H9 (cell line): ENCODE results near the gene ANO6. TPM values are rescaled to one million over a fixed set of nuclear protein-coding genes. Genes with fewer than 3 reads are reported as not detected.

Experiments used
- DNase-seq: peaks from one replicate; pipeline ENCODE4 v3.0.0-alpha.2; 2017
- H2AFZ ChIP-seq: one replicate; pipeline ENCODE4 v1.6.1; 2013; ENCODE audit warnings: mild to moderate bottlenecking, low read length, control low read depth, moderate library complexity
- H2AK5ac ChIP-seq: 2 replicates; pipeline ENCODE4 v1.6.1; 2013; ENCODE audit warnings: low read length, control low read depth, mixed read lengths; ENCODE audit not compliant: insufficient read length
- H2BK120ac ChIP-seq: one replicate; pipeline ENCODE4 v1.6.1; 2013; ENCODE audit warnings: low read depth, mild to moderate bottlenecking, low read length, control low read depth, inconsistent platforms; ENCODE audit not compliant: poor library complexity, severe bottlenecking
- H2BK12ac ChIP-seq: 2 replicates; pipeline ENCODE4 v1.6.1; 2013; ENCODE audit warnings: low read length, control low read depth, mixed read lengths, low read depth; ENCODE audit not compliant: insufficient read length
- H2BK15ac ChIP-seq: 2 replicates; pipeline ENCODE4 v1.6.1; 2013; ENCODE audit warnings: low read depth, low read length, control low read depth
- H2BK20ac ChIP-seq: one replicate; pipeline ENCODE4 v1.6.1; 2013; ENCODE audit warnings: low read depth, mild to moderate bottlenecking, low read length, control low read depth, inconsistent platforms; ENCODE audit not compliant: poor library complexity, severe bottlenecking
- H2BK5ac ChIP-seq: 2 replicates; pipeline ENCODE4 v1.6.1; 2013; ENCODE audit warnings: low read length, control low read depth, mixed read lengths; ENCODE audit not compliant: insufficient read length
- H3K14ac ChIP-seq: 2 replicates; pipeline ENCODE4 v1.6.1; 2013; ENCODE audit warnings: low read length, control low read depth; ENCODE audit not compliant: insufficient read depth
- H3K18ac ChIP-seq: 2 replicates; pipeline ENCODE4 v1.6.1; 2013; ENCODE audit warnings: low read depth, mild to moderate bottlenecking, mixed read lengths, low read length, control low read depth; ENCODE audit not compliant: insufficient read length
- H3K23ac ChIP-seq: 2 replicates; pipeline ENCODE4 v1.6.1; 2013; ENCODE audit warnings: low read length, control low read depth, mixed read lengths, low read depth; ENCODE audit not compliant: insufficient read length
- H3K23me2 ChIP-seq: 2 replicates; pipeline ENCODE4 v1.6.1; 2013; ENCODE audit warnings: low read depth, mild to moderate bottlenecking, mixed read lengths, low read length, control low read depth; ENCODE audit not compliant: insufficient read length, poor library complexity, severe bottlenecking
- H3K27ac ChIP-seq: 2 replicates; pipeline ENCODE4 v1.5.1; 2013; ENCODE audit warnings: low read length, control low read depth, mixed read lengths, low read depth; ENCODE audit not compliant: insufficient read length
- H3K27me3 ChIP-seq: 2 replicates; pipeline ENCODE4 v1.6.1; 2013; ENCODE audit warnings: low read length, control low read depth, inconsistent platforms; ENCODE audit not compliant: insufficient read depth
- H3K4ac ChIP-seq: 2 replicates; pipeline ENCODE4 v1.6.1; 2013; ENCODE audit warnings: low read depth, mild to moderate bottlenecking, control low read depth, inconsistent platforms, low read length, moderate library complexity
- H3K4me1 ChIP-seq: 2 replicates; pipeline ENCODE4 v1.6.1; 2013; ENCODE audit warnings: low read length, control low read depth, inconsistent platforms; ENCODE audit not compliant: insufficient read depth
- H3K4me2 ChIP-seq: 2 replicates; pipeline ENCODE4 v1.6.1; 2013; ENCODE audit warnings: low read length, control low read depth, mixed read lengths; ENCODE audit not compliant: insufficient read length, insufficient read depth
- H3K56ac ChIP-seq: 2 replicates; pipeline ENCODE4 v1.6.1; 2013; ENCODE audit warnings: low read depth, mild to moderate bottlenecking, mixed read lengths, low read length, control low read depth; ENCODE audit not compliant: insufficient read length
- H3K79me1 ChIP-seq: 2 replicates; pipeline ENCODE4 v1.6.1; 2013; ENCODE audit warnings: low read depth, mild to moderate bottlenecking, moderate library complexity, low read length, control low read depth, inconsistent platforms; ENCODE audit not compliant: insufficient read depth, poor library complexity, severe bottlenecking
- H3K79me2 ChIP-seq: 2 replicates; pipeline ENCODE4 v1.6.1; 2013; ENCODE audit warnings: low read length, control low read depth, inconsistent platforms; ENCODE audit not compliant: insufficient read depth
- H3K9ac ChIP-seq: 2 replicates; pipeline ENCODE4 v1.6.1; 2013; ENCODE audit warnings: low read length, control low read depth, mixed read lengths; ENCODE audit not compliant: insufficient read length; ENCODE audit errors: extremely low read depth
- H3K9me3 ChIP-seq: one replicate; pipeline ENCODE4 v1.6.1; 2013; ENCODE audit warnings: low read depth, low read length, inconsistent platforms; ENCODE audit not compliant: control insufficient read depth
- H3T11ph ChIP-seq: one replicate; pipeline ENCODE4 v1.6.1; 2013; ENCODE audit warnings: mild to moderate bottlenecking, low read length, control low read depth, inconsistent platforms
- H4K20me1 ChIP-seq: one replicate; pipeline ENCODE4 v1.6.1; 2013; ENCODE audit not compliant: control insufficient read depth, insufficient read length, insufficient read depth
- H4K5ac ChIP-seq: 2 replicates; pipeline ENCODE4 v1.6.1; 2013; ENCODE audit warnings: low read depth, mild to moderate bottlenecking, mixed read lengths, low read length, control low read depth; ENCODE audit not compliant: insufficient read length
- H4K8ac ChIP-seq: replicated peaks from 2 replicates; pipeline ENCODE4 v1.6.1; 2013; ENCODE audit warnings: low read length, control low read depth, mixed read lengths, low read depth; ENCODE audit not compliant: insufficient read length
- H4K91ac ChIP-seq: 2 replicates; pipeline ENCODE4 v1.6.1; 2013; ENCODE audit warnings: low read depth, mild to moderate bottlenecking, moderate library complexity, mixed read lengths, low read length, control low read depth; ENCODE audit not compliant: insufficient read length
- H3K27ac Mint-ChIP-seq, 3 experiments: 2 replicates in 2 of 3; 3 replicates in 1 of 3; pipeline ENCODE4 v1.8.0; 2020 to 2021; ENCODE audit warnings: mixed read lengths in 3 of 3, mild to moderate bottlenecking in 1 of 3, moderate library complexity in 1 of 3
- H3K27me3 Mint-ChIP-seq: 2 replicates; pipeline ENCODE4 v1.8.0; 2021; ENCODE audit warnings: low read depth, mild to moderate bottlenecking, moderate library complexity, mixed read lengths
- H3K36me3 Mint-ChIP-seq, 3 experiments: 2 replicates in 2 of 3; 3 replicates in 1 of 3; pipeline ENCODE4 v1.8.0; 2020 to 2021; ENCODE audit warnings: low read depth in 3 of 3, mixed read lengths in 3 of 3; ENCODE audit not compliant: insufficient read depth in 1 of 3
- H3K4me1 Mint-ChIP-seq, 2 experiments: 2 replicates each; pipeline ENCODE4 v1.8.0; 2020; ENCODE audit warnings: mixed read lengths in 2 of 2
- H3K4me3 Mint-ChIP-seq, 2 experiments: 2 replicates in 1 of 2; 3 replicates in 1 of 2; pipeline ENCODE4 v1.8.0; 2020 to 2021; ENCODE audit warnings: mild to moderate bottlenecking in 2 of 2, mixed read lengths in 2 of 2, moderate library complexity in 1 of 2
- H3K9me3 Mint-ChIP-seq, 2 experiments: 2 replicates in 1 of 2; 3 replicates in 1 of 2; pipeline ENCODE4 v1.8.0; 2020; ENCODE audit warnings: mild to moderate bottlenecking in 2 of 2, mixed read lengths in 2 of 2, moderate library complexity in 1 of 2
- CTCF ChIP-seq: fragments of 200-600 bp; sonication (generic); conservative IDR thresholded peaks from 3 replicates; pipeline ENCODE4 v1.8.0; 2021; ENCODE audit warnings: antibody characterized with exemption, mild to moderate bottlenecking
- WGBS: extraction: QIAGEN DNeasy Blood & Tissue Kit; methylation state at CpG from one replicate; pipeline ENCODE4 v1.1.7; 2013; ENCODE audit warnings: missing lambda C conversion rate, low lambda C conversion rate, mixed read lengths; ENCODE audit not compliant: insufficient read length; ENCODE audit errors: extremely low coverage; 5-methylcytosine and 5-hydroxymethylcytosine counted together
- total RNA-seq: library from RNA; stranded (reverse); gene quantifications from 2 replicates; pipeline ENCODE4 v1.2.1, GENCODE V29; 2021

Gene ANO6
- total RNA-seq, 1 experiment from 2014 or later, result 24.3 TPM

GRCh38 chr12:45289245-45290215 lies 73.6 kb downstream of the ANO6 start:
- Mint-ChIP-seq H3K27me3 (no peaks in the 10 kb centered on the region), H3K4me3 (no peak overlapping the region), H3K9me3 (no peaks in the 10 kb centered on the region), H3K36me3 (0 out of 7 replicates have a peak, but pooled peaks cover 0 to 2% (median 0%) of the 10 kb centered on the region in 3 experiments), H3K27ac (no peak overlapping the region), H3K4me1 (peaks cover 21 to 22% of the 10 kb centered on the region in 2 experiments)
- Histone ChIP-seq H4K8ac (no peak overlapping the region), H3K27ac (no peak overlapping the region), H4K5ac (no peak overlapping the region), H3K9ac (no peak overlapping the region), H3K18ac (no peak overlapping the region), H3K4me1 (no peaks in the 10 kb centered on the region; the same call in 1 of the 2 replicates), H2BK5ac (no peak overlapping the region), H3K14ac (no peak overlapping the region), H3K4me2 (no peak overlapping the region), H2AK5ac (no peak overlapping the region), H3K56ac (no peak overlapping the region), H2BK12ac (no peak overlapping the region), H3K4ac (no peak overlapping the region), H3K9me3 (no peaks in the 10 kb centered on the region), H2BK15ac (no peak overlapping the region), H3K27me3 (no peaks in the 10 kb centered on the region), H3K79me1 (no peaks in the 10 kb centered on the region), H4K91ac (no peak overlapping the region), H2AFZ (no peak overlapping the region), H3T11ph (no peak overlapping the region), H3K23me2 (no peaks in the 10 kb centered on the region), H2BK20ac (no peak overlapping the region), H2BK120ac (no peak overlapping the region), H3K23ac (no peak overlapping the region), H4K20me1 (no peaks in the 10 kb centered on the region), H3K79me2 (no peaks in the 10 kb centered on the region)
- DNase-seq, result no peak
- WGBS, result no CpG with 5 or more reads among the region's 4 CpGs
- no peak for TF ChIP-seq CTCF
